Lung (tissue), 12 donors: Measurements from ENCODE around the gene MCM3AP. TPM values are rescaled to one million over a fixed set of nuclear protein-coding genes. Genes with fewer than 3 reads are reported as not detected.
A peak's percentile ranks its signal among the peaks of the same experiment; 100 is the strongest.

Experiments used
- ATAC-seq: fragments of 200-7000 bp; cut with Tn5 transposase; one replicate; pipeline ENCODE4 v1.9.1; 2020; ENCODE audit warnings: moderate number of reproducible peaks; ENCODE audit not compliant: insufficient read depth, low FRiP score
- DNase-seq, 3 donors: peaks; one replicate each; pipeline ENCODE4 v3.0.0-alpha.2; 2013 to 2017
- H3K27ac ChIP-seq, 2 donors: one replicate each; pipeline ENCODE4 v1.5.1; 2013; ENCODE audit warnings: mild to moderate bottlenecking in 2 of 2, moderate library complexity in 2 of 2, control low read depth in 1 of 2, inconsistent platforms in 1 of 2, low read depth in 1 of 2, low read length in 1 of 2
- H3K27me3 ChIP-seq, 3 donors: one replicate each; pipeline ENCODE4 v1.5.1; 2013; ENCODE audit warnings: low read length in 2 of 3; ENCODE audit not compliant: control insufficient read depth in 3 of 3, insufficient read depth in 3 of 3
- H3K36me3 ChIP-seq, 4 donors: one replicate each; pipeline ENCODE4 v1.5.1; 2013; ENCODE audit warnings: low read length in 4 of 4, mild to moderate bottlenecking in 1 of 4, moderate library complexity in 1 of 4; ENCODE audit not compliant: control insufficient read depth in 4 of 4, insufficient read depth in 4 of 4
- H3K4me1 ChIP-seq, 5 donors: one replicate each; pipeline ENCODE4 v1.5.1; 2013; ENCODE audit warnings: low read length in 5 of 5, mild to moderate bottlenecking in 2 of 5, moderate library complexity in 1 of 5; ENCODE audit not compliant: control insufficient read depth in 5 of 5, insufficient read depth in 5 of 5
- H3K4me3 ChIP-seq: one replicate; pipeline ENCODE4 v1.5.1; 2013; ENCODE audit warnings: mild to moderate bottlenecking, control low read depth, moderate library complexity
- H3K9ac ChIP-seq, 2 donors: one replicate each; pipeline ENCODE4 v1.5.1; 2013; ENCODE audit warnings: low read length in 2 of 2, control low read depth in 1 of 2; ENCODE audit not compliant: insufficient read depth in 1 of 2
- H3K9me3 ChIP-seq, 4 donors: one replicate each; pipeline ENCODE4 v1.5.1; 2013; ENCODE audit warnings: low read length in 3 of 4, mild to moderate bottlenecking in 1 of 4, moderate library complexity in 1 of 4; ENCODE audit not compliant: control insufficient read depth in 4 of 4, insufficient read depth in 3 of 4
- WGBS, 2 donors: extraction: QIAGEN DNeasy Blood & Tissue Kit; methylation state at CpG; one replicate each; pipeline ENCODE4 v1.1.7; 2013; 5-methylcytosine and 5-hydroxymethylcytosine counted together
- polyA plus RNA-seq, 2 donors: library from polyadenylated mRNA; stranded (reverse); fragments of 200-250 nt; gene quantifications; one replicate each; pipeline ENCODE4 v1.2.1, GENCODE V29; 2013
- total RNA-seq, 2 donors: library from RNA; depleted of rRNA in 1 of 2; stranded (reverse); fragments of >200 nt in 1 of 2; gene quantifications; one replicate each; pipeline ENCODE4 v1.2.1, GENCODE V29; 2014 to 2021
- TF ChIP-seq, protein P1 (sequence below): IDR thresholded peaks from 2 replicates; pipeline ENCODE4 v1.5.1; 2012; ENCODE audit warnings: mild to moderate bottlenecking; ENCODE audit errors: control extremely low read depth, extremely low read depth
- donor health status: control.
- donor health status: control.
- donor health status: Bipolar disorder and iron deficiency.
- donor health status: healthy.
- donor health status: DM: yes; HTN: yes; CAD: no.

Gene MCM3AP
- total and polyA plus RNA-seq, 4 donors = 40.7 to 114 (median 78.7) TPM

DNA sequence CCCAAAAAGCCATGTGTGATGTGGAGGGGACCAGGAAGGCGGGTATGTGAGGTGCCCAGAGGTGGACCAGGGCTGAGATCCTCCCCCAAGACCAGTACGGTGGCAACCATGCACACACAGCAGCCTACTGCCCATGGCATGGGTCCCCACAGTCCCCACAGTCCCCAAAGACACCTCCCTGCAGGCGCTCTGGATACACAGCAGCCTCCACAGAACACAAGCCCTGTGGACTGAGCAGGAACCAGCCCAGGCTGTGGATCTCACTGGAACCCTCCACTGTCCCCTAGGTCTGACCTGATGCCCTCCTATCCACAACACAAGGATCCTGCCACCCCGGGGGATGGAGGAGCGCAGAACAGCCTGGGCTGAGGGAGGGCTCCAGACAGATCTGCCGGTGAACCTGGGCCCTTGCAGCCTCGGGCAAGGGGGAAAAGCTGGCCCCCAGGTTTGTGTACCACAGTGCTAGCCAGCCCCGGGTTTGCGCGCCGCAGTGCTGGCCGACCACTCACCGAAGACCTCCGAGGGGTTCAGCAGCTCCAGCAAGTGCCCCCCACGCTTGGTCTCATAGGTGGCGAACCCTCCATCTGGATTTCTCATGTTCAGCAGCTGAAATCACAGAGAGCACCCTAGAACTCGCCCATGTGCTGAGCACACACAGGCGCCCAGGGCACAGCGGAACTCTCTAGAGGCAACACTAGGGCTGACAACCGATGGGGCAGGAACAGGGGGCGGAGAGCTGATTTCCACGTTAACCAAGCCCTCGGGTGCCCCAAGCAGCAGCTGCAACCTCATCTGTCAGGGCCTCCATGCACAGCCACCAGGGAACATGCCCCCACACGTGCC lies 79.0 kb downstream of the MCM3AP start:
- Histone ChIP-seq H3K9ac (no peak overlapping the region), H3K27ac (no peak overlapping the region), H3K36me3 (peaks cover 5 to 64% (median 8%) of the 10 kb centered on the region in 4 donors), H3K27me3 (no peaks in the 10 kb centered on the region), H3K4me3 (no peak overlapping the region), H3K9me3 (no peaks in the 10 kb centered on the region), H3K4me1 (no peaks in the 10 kb centered on the region)
- ATAC-seq (no peak), DNase-seq (peak in 1 of 3 donors; percentile 2)
- 95 to 97% methylated on average over 24 of the region's 24 CpGs for WGBS, 2 donors
- TF ChIP-seq, protein P1, sequence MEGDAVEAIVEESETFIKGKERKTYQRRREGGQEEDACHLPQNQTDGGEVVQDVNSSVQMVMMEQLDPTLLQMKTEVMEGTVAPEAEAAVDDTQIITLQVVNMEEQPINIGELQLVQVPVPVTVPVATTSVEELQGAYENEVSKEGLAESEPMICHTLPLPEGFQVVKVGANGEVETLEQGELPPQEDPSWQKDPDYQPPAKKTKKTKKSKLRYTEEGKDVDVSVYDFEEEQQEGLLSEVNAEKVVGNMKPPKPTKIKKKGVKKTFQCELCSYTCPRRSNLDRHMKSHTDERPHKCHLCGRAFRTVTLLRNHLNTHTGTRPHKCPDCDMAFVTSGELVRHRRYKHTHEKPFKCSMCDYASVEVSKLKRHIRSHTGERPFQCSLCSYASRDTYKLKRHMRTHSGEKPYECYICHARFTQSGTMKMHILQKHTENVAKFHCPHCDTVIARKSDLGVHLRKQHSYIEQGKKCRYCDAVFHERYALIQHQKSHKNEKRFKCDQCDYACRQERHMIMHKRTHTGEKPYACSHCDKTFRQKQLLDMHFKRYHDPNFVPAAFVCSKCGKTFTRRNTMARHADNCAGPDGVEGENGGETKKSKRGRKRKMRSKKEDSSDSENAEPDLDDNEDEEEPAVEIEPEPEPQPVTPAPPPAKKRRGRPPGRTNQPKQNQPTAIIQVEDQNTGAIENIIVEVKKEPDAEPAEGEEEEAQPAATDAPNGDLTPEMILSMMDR = no peak

DNA sequence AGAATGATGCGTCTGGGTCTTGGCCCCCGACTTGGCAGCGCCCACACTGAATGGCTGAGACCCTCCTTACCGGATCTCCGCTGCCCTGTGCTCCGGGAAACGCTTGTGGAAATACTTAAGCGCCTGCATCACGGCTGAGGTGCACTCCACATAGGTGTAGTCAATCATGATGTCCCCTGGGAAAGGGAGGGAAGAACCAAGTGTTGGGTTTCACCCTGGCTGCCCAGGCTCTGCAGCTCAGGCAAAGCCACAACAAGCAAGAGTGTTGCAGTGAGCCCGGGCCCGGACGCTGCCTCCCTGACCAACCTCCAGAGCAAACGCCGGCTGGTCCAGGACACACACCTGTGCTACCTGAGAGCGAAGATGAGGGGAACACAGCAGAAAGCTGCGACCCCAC lies 79.6 kb downstream of the MCM3AP start:
- H3K4me1 ChIP-seq = no peaks in the 10 kb centered on the region
- H3K9me3 ChIP-seq = no peaks in the 10 kb centered on the region
- DNase-seq (no peak), ATAC-seq (no peak)
- H3K27me3 ChIP-seq = no peaks in the 10 kb centered on the region
- no peak overlapping the region for H3K27ac ChIP-seq
- TF ChIP-seq, protein P1 = no peak
- 95% methylated on average over 16 of the region's 16 CpGs for WGBS, 2 donors
- H3K36me3 ChIP-seq = peaks cover 5 to 62% (median 8%) of the 10 kb centered on the region in 4 donors
- H3K9ac ChIP-seq = no peak overlapping the region
- H3K4me3 ChIP-seq = no peak overlapping the region

DNA sequence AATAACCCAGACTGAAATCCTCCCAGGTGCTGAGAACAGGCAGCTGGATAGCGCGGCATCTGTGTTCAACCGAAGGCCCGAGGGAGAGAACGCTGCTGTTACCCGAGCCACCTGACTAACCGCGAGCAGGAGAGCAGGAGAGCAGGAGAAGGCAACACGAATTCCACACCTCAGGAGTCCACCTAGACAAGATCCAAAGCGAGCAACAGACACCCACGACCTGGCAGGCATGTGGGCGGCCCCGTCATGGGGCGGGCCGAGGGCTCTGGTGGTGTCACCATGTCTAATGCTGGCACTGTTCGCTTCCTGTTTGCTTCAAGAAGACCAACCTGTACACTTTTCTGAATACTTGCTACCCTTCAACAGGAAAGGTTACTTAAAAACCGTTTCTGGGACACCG lies 80.2 kb downstream of the MCM3AP start:
- DNase-seq = no peak
- peaks cover 2 to 56% (median 9%) of the 10 kb centered on the region in 4 donors for H3K36me3 ChIP-seq
- 92 to 93% methylated on average over 18 of the region's 18 CpGs for WGBS, 2 donors
- no peaks in the 10 kb centered on the region for H3K27me3 ChIP-seq
- TF ChIP-seq, protein P1 = no peak
- H3K9me3 ChIP-seq = no peaks in the 10 kb centered on the region
- H3K27ac ChIP-seq = no peak overlapping the region
- no peak overlapping the region for H3K4me3 ChIP-seq
- no peak overlapping the region for H3K9ac ChIP-seq
- no peak for ATAC-seq
- no peaks in the 10 kb centered on the region for H3K4me1 ChIP-seq
